Measurements from ENCODE around the gene TRIM33. TPM values are rescaled to one million over a fixed set of nuclear protein-coding genes. Genes with fewer than 3 reads are reported as not detected.

TRIM33 gene
- total RNA-seq, 1 experiment from 2014 or later, result 41.2 TPM

GRCh38 chr1:114495486-114495885 is 15.5 kb downstream of the TRIM33 start:
- ChIA-PET CTCF (no interaction called here), RAD21 (ENCODE audit: low non-redundant PET in 1 of 2, low total read pairs in 2 of 2, uncharacterized antibody in 2 of 2, unreplicated experiment in 2 of 2) (no interaction called here), POLR2A (no interaction called here)
- DNase-seq (ENCODE audit: low read depth, low spot score) (no peak), ATAC-seq (no peak)
- Histone ChIP-seq H3K36me3 (ENCODE audit: control insufficient read depth in 1 of 2, insufficient read depth in 2 of 2, low read length in 2 of 2) (no peaks in the 10 kb centered on the region; a peak in 1 of 4 replicates), H3K4me2 (ENCODE audit: low read length) (no peak overlapping the region), H3K4me1 (ENCODE audit: control insufficient read depth in 1 of 2, insufficient read depth in 2 of 2, low read length in 2 of 2) (no peaks in the 10 kb centered on the region), H3K27me3 (ENCODE audit: insufficient read depth, low read length) (no peaks in the 10 kb centered on the region), H3K79me2 (ENCODE audit: insufficient read depth, low read length) (peaks cover 99% of the 10 kb centered on the region), H3K9me3 (ENCODE audit: control insufficient read depth in 1 of 2, insufficient read depth in 1 of 2, low read depth in 1 of 2, low read length in 2 of 2) (no peaks in the 10 kb centered on the region), H4K20me1 (ENCODE audit: insufficient read depth) (no peaks in the 10 kb centered on the region; the same call in 1 of the 2 replicates), H3K4me3 (replicated peaks in 1 of 2; ENCODE audit: low read depth in 1 of 2, low read length in 2 of 2) (no peak overlapping the region), H2AFZ (ENCODE audit: low read depth, low read length, poor library complexity, severe bottlenecking) (no peak overlapping the region), H3K9me2 (ENCODE audit: insufficient read depth) (no peaks in the 10 kb centered on the region), H3K9ac (ENCODE audit: low read length) (no peak overlapping the region), H3K27ac (ENCODE audit: low read depth, low read length) (no peak overlapping the region)
- TF ChIP-seq REST (IDR thresholded peaks at IDR 0.05; ENCODE audit: low read depth), result no peak
- TF ChIP-seq, protein P1, sequence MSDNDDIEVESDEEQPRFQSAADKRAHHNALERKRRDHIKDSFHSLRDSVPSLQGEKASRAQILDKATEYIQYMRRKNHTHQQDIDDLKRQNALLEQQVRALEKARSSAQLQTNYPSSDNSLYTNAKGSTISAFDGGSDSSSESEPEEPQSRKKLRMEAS (IDR thresholded peaks at IDR 0.05), result no peak
- TF ChIP-seq ATF3 (IDR thresholded peaks at IDR 0.05), result no peak
- TF ChIP-seq SIN3A (IDR thresholded peaks at IDR 0.05; ENCODE audit: low read depth), result no peak
- no peak for TF ChIP-seq POLR2A (IDR thresholded peaks at IDR 0.05; ENCODE audit: borderline replicate concordance, extremely low read depth, insufficient read depth, insufficient read length)
- no peak for TF ChIP-seq CEBPB (IDR thresholded peaks at IDR 0.05; ENCODE audit: low read depth)
- no peak for TF ChIP-seq EZH2phosphoT487 (IDR thresholded peaks at IDR 0.05; ENCODE audit: borderline replicate concordance)
- TF ChIP-seq POLR2AphosphoS5 (IDR thresholded peaks at IDR 0.05; ENCODE audit: low read depth, low read length), result no peak
- TF ChIP-seq EZH2 (IDR thresholded peaks at IDR 0.05), result no peak
- no peak for TF ChIP-seq FOSL1 (IDR thresholded peaks at IDR 0.05; ENCODE audit: low read depth)
- TF ChIP-seq RAD21 (IDR thresholded peaks at IDR 0.05; ENCODE audit: low read depth), result no peak
- TF ChIP-seq YY1 (IDR thresholded peaks at IDR 0.05; ENCODE audit: extremely low read depth, insufficient replicate concordance, low read depth, low read length), result no peak
- no peak for TF ChIP-seq SRF (IDR thresholded peaks at IDR 0.05; ENCODE audit: low read depth)
- TF ChIP-seq CBX3 (IDR thresholded peaks at IDR 0.05; ENCODE audit: low read depth), result no peak
- no peak for TF ChIP-seq ZNF274 (IDR thresholded peaks at IDR 0.05; ENCODE audit: low read depth, low read length)
- BruUV-seq (replicated peaks), result no TSS peak
- intact Hi-C loops (cut with micrococcal nuclease), result no loop called here
